ENCODE results near the gene SMYD4.
"Not testable (repeated sequence)": the region's sequence is repeated elsewhere in the genome, so short reads cannot be mapped to it uniquely, and the experiment has no call there.

SMYD4 gene

GRCh38 chr17:1829592-1830257 lies at the start of gene SMYD4, which contains the start of gene RPA1:
SMYD4 (minus strand) TSS chr17:1829902; CDS start chr17:1827994, 1,908 bp downstream.
RPA1 (plus strand) TSS chr17:1830005; CDS start chr17:1830094, 89 bp downstream.
- DNase-seq = peak; percentile 77 to 82

GRCh38 chr17:1878419-1879121 lies 48.9 kb upstream of the SMYD4 start:
- no peak for DNase-seq

- DNase-seq = no peak
Measured at GRCh38 chr17:1875597-1875996, 45.9 kb upstream of the SMYD4 start.

GRCh38 chr17:1873418-1873817 lies 43.7 kb upstream of the SMYD4 start:
- DNase-seq = no peak

GRCh38 chr17:1872976-1873375 lies 43.3 kb upstream of the SMYD4 start:
- DNase-seq = no peak

GRCh38 chr17:1872254-1872653 lies 42.6 kb upstream of the SMYD4 start:
- DNase-seq = no peak

- DNase-seq = peak; percentile 5 to 13
Measured at GRCh38 chr17:1871756-1872155, 42.1 kb upstream of the SMYD4 start.

GRCh38 chr17:1870592-1870991 lies 40.9 kb upstream of the SMYD4 start:
- DNase-seq = peak in 1 of 2 donors; percentile 6

- no peak for DNase-seq
Measured at GRCh38 chr17:1868090-1868489, 38.4 kb upstream of the SMYD4 start.

GRCh38 chr17:1867307-1867706 lies 37.6 kb upstream of the SMYD4 start:
- DNase-seq = no peak

GRCh38 chr17:1865252-1866037 lies 35.7 kb upstream of the SMYD4 start:
- DNase-seq = peak; percentile 33 to 58

GRCh38 chr17:1861391-1862010 lies 31.8 kb upstream of the SMYD4 start:
- no peak for DNase-seq

GRCh38 chr17:1860978-1861377 lies 31.3 kb upstream of the SMYD4 start:
- no peak for DNase-seq

- not testable (repeated sequence) for DNase-seq
Measured at GRCh38 chr17:1856462-1856861, 26.8 kb upstream of the SMYD4 start.

GRCh38 chr17:1853698-1854097 lies 24.0 kb upstream of the SMYD4 start:
- DNase-seq = no peak

GRCh38 chr17:1852327-1852726 lies 22.6 kb upstream of the SMYD4 start:
- DNase-seq = no peak

- no peak for DNase-seq
Measured at GRCh38 chr17:1847191-1847590, 17.5 kb upstream of the SMYD4 start.

GRCh38 chr17:1843947-1844346 lies 14.2 kb upstream of the SMYD4 start:
- no peak for DNase-seq

- DNase-seq = no peak
Measured at GRCh38 chr17:1839516-1839915, 9.8 kb upstream of the SMYD4 start.

- DNase-seq = peak in 1 of 2 donors; percentile 7
Measured at GRCh38 chr17:1834380-1835149, 4.9 kb upstream of the SMYD4 start.

- peak; percentile 12 to 14 for DNase-seq
Measured at GRCh38 chr17:1830288-1830687, 586 bp upstream of the SMYD4 start.

GRCh38 chr17:1829216-1829591 lies 498 bp downstream of the SMYD4 start:
- peak in 1 of 2 donors; percentile 5 for DNase-seq

Data from activated CD4-positive, alpha-beta T cell treated with anti-CD3 and anti-CD28 coated beads for 4 hours (primary cell).